Neural progenitor cell (in vitro differentiated cells): ENCODE measurements around the gene ZCCHC7.

Experiments
- CTCF ChIP-seq: fragments of 200-600 bp; sonication (generic); IDR thresholded peaks from 2 replicates; pipeline ENCODE4 v1.5.1; 2017; ENCODE audit warnings: antibody characterized with exemption, mild to moderate bottlenecking
- EZH2 ChIP-seq: fragments of 200-600 bp; sonication (generic); IDR thresholded peaks from 2 replicates; pipeline ENCODE4 v1.6.1; 2017; ENCODE audit warnings: antibody characterized with exemption, mild to moderate bottlenecking, moderate library complexity

GRCh38 chr9:37100741-37101140 is 19.6 kb upstream of the ZCCHC7 start:
- TF ChIP-seq EZH2 = no peak
- TF ChIP-seq CTCF = no peak
